Left lobe of liver (tissue), 2 donors: ENCODE measurements around the gene WBP1. TPM values are rescaled to one million over a fixed set of nuclear protein-coding genes. Genes with fewer than 3 reads are reported as not detected.
A peak's percentile ranks its signal among the peaks of the same experiment; 100 is the strongest.
"Not testable (repeated sequence)": the region's sequence is repeated elsewhere in the genome, so short reads cannot be mapped to it uniquely, and the experiment has no call there.

Experiments
- ATAC-seq: fragments of 200-7000 bp; cut with Tn5 transposase; one replicate; pipeline ENCODE4 v1.9.1; 2020; ENCODE audit warnings: mild to moderate bottlenecking, moderate library complexity
- DNase-seq: peaks from one replicate; pipeline ENCODE4 v3.0.0-alpha.2; 2020; ENCODE audit warnings: low spot score
- total RNA-seq: library from RNA; stranded (reverse); gene quantifications from one replicate; pipeline ENCODE4 v1.2.1, GENCODE V29; 2021
- donor health status: DM: no; HTN: no; CAD: no; lungs with moderate emphysema.
- donor health status: DM: no; HTN: yes; CAD: no.

WBP1 gene
- total RNA-seq, 1 donor from 2014 or later = 38.8 TPM

DNA sequence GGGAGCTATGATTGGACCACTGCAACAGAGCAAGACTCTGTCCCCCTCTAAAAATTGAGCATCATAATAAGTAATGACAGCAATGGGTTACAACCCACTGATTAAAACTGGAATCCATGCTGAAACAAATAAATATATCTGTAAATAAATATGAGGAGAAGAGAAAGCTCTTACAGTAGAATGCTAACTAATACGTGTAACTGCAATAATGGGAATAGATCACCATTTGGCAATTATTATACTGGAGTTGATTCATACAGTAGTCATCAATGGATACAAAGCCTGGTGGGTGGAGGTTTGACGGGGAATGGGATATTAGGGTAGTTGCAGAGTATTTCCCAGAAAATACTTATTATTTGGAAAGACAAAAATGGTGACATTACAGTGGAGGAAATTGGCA lies 9.5 kb upstream of the WBP1 start:
- ATAC-seq (no peak), DNase-seq (no peak)

DNA sequence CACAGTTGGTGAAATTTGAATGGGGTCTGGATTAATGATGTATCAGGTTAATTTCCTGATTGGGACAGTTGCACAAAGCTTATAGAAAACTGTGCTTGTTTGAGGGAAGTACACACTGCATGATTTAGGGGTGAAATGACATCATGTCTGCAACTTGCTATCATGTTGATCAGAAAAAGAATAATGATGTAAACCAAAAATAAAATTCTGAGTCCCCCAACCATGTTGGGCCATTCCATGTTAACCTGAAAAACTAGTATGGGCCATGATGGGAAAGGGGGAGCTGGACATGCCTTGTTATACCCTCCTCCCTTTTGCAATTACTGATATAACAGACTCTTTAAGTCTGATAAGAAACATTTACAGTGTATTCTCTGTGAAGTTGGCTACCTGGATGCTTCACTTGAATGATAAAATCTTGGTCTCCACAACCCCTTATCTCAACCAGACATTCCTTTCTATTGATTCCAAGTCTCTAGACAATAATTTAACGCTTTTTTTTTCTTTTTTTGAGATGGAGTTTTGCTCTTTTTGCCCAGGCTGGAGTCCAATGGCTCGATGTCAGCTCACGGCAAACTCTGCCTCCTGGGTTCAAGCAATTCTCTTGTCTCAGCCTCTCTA lies 7.6 kb upstream of the WBP1 start:
- DNase-seq (no peak), ATAC-seq (no peak)

DNA sequence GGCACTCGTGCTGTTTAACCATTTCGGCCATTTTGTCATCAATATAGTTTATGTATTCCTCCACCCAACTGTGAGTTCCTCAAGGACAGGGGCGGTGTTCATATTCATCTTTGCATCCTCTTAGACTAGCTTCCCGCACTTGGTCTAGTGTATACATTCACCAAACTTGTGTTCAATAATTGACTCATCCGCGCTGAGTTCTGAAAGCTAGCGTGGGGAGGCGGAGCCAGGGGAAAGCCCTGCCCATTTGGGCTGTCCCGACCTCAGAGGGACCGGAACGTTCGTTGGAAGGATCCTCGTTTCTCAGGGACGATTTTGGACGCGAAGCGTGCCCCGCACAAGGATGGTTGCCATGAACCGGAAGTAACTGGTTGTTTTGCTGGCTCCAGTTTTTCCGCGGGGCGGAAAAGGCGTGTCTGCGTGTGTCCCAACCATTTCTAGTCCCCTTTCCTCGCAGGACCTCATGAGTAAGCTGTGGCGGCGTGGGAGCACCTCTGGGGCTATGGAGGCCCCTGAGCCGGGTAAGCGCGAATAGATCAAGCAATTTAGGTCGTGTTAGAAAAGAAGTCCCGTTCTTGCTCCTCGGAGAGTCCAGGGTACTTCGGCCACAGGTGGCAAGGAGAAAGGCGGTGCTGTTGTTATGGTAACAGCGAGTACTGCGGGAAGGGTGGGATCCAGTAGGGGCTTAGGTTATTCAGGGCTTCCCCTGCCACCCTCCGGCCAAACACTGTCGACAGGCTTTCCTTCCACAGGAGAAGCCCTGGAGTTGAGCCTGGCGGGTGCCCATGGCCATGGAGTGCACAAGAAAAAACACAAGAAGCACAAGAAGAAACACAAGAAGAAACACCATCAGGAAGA lies 3.4 kb upstream of the WBP1 start, which contains the start of gene INO80B:
Gene INO80B (plus strand): TSS at position 434 of the 858 bp plus-strand sequence. CDS start 30 bp downstream, at position 464.
- DNase-seq (peak; percentile 97), ATAC-seq (peak; percentile 75)

DNA sequence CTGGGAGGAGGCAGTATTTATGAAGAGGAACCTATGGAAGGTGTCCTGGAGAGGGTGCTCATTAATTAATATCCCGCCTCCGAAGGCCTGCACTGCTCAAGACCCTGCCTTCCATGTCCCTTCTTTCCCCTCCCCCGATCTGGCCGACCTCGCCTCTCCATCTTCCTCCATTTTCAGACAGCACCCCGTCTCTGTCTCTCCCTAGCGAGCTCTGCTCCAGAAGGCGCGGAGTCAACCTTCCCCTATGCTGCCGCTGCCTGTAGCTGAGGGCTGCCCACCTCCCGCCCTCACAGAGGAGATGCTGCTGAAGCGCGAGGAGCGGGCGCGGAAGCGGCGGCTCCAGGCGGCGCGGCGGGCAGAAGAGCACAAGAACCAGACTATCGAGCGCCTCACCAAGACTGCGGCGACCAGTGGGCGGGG lies 1.1 kb upstream of the WBP1 start:
- DNase-seq = no peak
- no peak for ATAC-seq

DNA sequence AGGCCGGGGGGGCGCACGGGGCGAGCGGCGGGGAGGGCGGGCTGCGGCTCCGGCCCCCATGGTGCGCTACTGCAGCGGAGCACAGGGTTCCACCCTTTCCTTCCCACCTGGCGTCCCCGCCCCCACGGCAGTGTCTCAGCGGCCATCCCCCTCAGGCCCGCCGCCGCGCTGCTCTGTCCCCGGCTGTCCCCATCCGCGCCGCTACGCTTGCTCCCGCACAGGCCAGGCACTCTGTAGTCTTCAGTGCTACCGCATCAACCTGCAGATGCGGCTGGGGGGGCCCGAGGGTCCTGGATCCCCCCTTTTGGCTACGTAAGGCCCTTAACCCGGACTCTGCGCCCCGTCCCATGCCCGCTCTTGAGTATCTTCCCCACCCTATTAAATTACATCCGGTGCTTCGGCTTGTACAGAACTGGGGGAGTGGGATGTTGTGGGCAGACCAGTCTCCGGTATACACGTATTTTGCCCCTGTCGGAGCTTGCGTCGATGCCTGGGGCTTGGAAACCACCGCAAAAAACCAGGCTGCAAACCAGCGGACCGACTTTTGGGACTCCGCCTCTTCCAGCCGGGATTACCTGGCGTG lies 598 bp upstream of the WBP1 start:
- peak; percentile 62 for ATAC-seq

DNA sequence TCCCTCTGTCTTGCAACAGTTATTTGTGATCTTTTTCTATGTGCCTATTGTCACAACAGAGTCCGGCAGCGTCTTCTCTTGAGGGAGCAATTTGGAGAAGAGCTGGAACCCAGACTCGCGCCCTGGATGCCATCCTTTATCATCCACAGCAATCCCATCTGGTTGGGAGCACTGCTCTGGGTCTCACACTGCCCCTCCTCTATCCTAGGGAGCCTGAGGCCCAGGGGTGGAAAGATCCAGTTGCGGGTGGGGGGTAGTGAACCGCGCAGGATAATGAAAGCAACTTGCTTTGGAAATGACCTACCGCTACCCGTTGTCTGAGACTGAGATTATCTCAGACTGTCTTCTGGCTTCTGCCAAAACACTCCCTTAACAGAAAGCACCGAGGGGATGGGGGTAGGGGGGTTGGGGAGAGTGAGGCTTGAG lies 713 bp downstream of the WBP1 start:
- ATAC-seq = no peak
- no peak for DNase-seq

More for the DNA sequence above, 598 bp upstream of the WBP1 start:
- DNase-seq = peak; percentile 79

DNA sequence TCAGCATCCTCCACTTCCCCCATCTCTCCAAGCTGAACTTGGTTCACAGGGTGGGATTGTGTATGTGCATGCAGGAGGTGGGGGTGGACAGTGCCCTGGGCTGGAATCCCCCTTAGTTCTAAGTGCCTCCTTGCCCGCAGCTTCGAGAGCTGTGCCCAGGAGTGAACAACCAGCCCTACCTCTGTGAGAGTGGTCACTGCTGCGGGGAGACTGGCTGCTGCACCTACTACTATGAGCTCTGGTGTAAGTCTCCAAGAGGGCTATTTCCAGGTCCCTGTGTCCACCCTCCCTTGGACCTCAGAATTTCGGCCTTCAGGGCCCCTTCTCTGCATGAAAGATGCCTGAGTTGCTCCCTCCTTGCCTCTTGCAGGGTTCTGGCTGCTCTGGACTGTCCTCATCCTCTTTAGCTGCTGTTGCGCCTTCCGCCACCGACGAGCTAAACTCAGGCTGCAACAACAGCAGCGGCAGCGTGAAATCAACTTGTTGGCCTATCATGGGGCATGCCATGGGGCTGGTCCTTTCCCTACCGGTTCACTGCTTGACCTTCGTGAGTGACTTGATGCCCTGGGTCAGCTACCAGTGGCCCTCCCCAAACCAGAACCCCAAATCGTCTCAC lies 1.4 kb downstream of the WBP1 start:
- not testable (repeated sequence) for DNase-seq, ATAC-seq

DNA sequence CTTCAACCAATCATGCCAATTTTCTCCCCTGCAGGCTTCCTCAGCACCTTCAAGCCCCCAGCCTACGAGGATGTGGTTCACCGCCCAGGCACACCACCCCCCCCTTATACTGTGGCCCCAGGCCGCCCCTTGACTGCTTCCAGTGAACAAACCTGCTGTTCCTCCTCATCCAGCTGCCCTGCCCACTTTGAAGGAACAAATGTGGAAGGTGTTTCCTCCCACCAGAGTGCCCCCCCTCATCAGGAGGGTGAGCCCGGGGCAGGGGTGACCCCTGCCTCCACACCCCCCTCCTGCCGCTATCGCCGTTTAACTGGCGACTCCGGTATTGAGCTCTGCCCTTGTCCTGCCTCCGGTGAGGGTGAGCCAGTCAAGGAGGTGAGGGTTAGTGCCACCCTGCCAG lies 1.9 kb downstream of the WBP1 start:
- DNase-seq, ATAC-seq: not testable (repeated sequence)

DNA sequence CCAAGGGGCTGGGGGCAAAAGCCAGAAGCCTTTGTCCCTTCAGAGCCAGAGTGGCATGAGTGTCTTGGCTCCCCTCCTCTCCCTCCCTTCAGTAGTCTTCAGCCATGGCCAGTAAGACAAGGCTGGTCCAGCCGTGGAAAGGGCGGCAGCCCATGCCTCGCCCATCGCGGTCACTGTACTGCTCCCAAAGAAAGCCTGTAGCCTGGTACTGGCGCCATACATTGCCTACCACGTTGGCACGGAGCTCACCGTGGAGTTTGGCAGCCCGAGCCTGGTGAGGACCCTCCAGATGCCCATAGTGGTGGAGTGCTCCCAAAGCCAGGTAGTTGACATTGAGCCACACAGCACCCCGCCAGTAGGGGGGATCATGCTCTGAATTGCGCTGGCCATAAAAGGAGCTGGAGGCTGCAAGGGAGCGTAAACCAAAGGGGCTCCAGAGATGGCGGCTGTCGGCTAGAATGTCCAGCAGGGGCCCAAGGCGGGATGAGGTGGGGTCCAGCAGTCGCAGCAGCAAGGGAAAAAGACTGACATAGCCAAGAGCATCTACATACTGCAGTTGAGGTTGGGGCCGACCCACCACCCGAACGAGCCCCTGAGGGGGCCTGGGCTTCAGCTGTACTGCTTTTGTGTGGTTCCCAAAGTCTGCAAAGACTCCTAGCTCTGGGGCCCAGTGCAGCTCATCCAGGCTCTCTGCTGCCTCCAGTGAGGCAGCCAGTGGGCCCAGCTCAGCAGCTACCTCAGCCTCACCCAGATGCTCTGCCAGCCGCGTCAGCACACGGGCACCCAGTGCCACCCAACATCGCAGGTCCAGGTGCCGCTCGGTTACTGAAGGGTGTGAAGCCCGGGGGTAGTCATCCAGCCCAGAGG lies 3.2 kb downstream of the WBP1 start:
- no peak for DNase-seq

DNA sequence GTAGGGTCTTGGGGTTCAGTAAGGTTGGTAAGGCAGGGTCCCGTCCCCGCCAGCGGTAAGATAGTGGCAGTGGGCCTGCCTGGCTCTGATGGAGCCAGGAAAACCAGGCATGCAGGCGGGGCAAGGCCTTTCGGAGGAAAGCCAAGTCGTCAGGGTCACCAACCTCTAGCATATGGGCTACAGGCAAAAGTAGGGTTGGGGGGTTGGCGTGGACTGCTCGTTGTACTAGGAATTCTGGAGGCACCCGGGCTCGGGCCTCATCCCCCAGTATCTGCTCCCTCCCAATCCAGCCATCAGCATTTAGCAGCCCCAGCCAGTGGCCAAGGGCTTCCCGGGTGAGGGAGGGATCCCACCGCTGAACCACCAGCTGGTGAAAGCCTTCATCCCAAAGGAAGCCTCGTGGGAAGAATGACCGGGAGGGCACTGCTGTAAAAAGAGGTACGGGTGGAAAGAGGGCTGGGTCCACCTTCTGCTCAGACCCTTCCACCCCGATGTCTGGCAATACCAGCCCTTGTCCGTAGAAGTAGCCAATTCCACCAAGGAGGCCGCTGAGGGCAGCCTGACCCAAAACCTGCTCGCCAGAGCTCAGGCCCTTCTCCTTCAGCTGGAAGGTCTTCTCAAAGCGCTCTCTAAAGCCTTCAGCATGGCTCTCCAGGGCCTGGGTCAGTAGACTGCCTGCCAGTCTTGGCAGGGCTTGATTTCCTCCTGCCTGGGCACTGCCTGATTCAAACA lies 4.0 kb downstream of the WBP1 start:
- no peak for DNase-seq
- no peak for ATAC-seq

More for the DNA sequence above, 3.2 kb downstream of the WBP1 start:
- no peak for ATAC-seq

DNA sequence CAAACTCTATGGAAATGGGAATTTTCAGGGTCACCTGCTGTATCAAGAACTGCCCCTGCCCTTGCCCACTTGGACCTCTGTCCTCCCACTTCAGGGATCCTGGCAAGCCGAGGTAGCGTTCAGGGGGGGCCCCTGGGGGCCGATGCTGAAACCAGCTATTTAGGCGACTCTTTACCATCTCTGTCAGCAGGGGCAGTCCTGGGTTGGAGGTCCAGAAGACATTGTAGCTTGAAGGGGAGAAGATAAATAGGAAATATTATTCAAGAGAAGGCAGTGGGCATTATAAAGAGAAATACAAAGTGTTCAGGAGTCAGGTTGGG lies 4.5 kb downstream of the WBP1 start:
- DNase-seq (no peak), ATAC-seq (no peak)

DNA sequence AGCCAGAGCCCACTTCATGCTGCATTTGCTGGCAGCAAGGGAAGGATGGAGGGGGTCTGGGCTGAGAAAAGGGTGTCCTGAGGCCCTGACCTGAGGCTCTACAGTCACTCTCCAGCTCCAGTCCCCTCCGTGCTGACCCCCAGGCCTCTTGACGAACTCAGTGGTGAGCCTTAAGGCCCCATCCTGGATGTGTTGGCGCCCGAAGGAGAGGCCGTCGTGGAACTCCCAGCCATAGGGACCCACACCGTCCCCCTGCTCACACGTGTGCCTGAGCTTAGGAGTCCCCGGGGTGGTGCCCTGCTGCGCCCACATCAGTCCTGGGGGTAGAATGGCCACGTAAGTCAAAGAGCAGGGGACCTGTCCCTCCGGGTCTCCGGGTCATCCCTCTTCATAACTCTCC lies 6.2 kb downstream of the WBP1 start:
- no peak for DNase-seq
- ATAC-seq = peak; percentile 1

DNA sequence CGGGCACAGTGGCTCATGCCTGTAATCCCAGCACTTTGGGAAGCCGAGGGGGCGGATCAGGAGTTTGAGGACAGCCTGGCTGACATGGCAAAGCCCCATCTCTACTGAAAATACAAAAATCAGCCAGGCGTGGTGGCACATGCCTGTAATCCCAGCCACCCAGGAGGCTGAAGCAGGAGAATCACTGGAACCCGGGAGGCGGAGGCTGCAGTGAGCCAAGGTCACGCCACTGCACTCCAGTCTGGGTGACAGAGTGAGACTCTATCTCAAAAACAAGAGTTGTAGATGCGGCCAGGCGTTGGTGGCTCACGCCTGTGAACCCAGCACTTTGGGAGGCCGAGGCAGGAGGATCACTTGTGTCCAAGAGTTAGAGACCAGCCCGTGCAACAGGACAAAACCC lies 12.5 kb downstream of the WBP1 start:
- ATAC-seq, DNase-seq: not testable (repeated sequence)

DNA sequence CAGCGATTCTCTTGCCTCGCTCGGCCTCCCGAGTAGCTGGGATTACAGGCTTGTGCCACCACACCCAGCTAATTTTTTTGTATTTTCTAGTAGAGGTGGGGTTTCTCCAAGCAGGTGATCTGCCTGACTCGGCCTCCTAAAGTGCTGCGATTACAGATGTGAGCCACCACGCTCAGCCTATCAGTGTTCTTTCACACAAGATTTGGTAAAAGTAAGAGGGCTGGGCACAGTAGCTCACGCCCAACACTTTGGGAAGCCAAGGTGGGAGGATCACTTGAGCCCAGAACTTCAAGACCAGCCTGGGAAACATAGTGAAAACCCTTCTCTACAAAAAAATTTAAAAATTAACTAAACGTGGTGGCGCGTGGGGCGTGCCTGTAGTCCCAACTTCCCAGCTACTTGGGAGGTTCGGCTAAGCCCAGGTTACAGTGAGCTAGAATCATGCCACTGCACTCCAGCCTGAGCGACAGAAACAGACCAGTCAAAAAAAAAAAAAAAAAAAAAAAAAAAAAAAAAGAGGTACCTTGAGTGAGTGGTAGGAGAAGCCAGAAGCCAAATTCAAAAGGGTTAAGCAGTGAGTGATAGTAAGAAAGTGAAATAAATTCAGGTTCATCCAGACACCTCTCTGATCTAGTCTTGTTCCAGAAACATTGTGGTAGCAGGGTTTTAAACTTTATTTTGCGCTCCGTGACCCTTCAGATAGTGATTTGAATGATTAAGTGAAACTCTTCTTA lies 13.3 kb downstream of the WBP1 start:
- ATAC-seq (peak; percentile 46), DNase-seq (no peak)

DNA sequence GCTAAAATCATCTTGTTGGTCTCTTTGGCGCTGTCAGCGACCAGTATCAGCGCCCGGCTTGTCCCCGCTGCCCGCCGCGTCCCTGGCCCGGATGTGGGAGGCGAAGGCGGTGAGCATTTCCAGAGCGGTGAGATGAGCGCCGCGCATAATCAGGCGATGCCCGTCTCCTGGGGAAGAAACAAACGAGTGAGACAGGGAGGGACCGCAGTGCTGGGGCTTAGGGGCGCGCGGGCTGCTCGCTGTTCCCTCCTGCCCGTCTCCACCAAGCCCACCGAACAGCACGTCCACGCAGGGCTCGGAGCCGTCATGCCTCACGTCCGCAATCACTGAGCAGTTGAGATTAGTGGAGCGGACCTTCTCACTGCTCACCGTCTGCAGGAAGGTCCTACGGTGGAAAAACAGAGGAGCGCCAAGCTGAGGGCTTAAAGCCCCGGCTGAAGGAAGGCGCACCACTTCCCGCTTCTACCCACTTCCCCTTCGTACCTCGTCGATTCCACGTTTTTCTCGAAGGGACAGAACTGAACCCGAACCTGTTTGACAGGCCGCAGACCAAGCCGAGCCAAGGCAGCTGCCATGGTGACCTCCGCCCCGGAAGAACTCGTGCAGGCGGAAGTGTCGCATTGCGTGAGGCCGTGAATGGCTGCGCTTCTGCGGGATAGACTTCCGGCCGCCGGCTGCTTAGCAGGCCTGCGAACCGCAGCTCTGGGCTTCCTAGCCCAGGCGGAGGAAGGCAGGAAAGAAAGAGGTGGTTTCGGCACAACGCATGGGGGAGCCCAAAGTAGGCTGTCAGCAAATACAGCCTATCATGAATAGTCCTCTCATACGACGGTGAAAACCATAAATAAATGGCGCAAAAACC lies 14.1 kb downstream of the WBP1 start, which contains the start of gene MRPL53:
Gene MRPL53 (minus strand): TSS at position 595 of the 859 bp plus-strand sequence. CDS start 20 bp downstream, at position 575.
- ATAC-seq (peak; percentile 91), DNase-seq (peak; percentile 96)

DNA sequence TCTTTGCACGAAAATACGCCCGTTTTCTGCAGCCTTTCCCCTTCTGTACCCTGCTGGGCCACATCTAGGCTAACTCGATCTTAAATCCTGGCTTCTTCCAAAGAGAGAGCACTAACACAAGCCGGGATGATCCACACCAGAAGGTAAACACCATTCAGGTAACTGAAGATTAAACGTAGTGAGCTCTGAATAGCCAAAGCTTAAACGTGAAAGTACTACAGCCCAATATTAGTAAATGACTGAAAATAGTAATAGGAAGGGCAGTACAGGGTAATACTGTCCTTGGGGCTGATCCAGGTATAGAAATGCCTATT lies 14.7 kb downstream of the WBP1 start:
- ATAC-seq (peak; percentile 16), DNase-seq (no peak)

DNA sequence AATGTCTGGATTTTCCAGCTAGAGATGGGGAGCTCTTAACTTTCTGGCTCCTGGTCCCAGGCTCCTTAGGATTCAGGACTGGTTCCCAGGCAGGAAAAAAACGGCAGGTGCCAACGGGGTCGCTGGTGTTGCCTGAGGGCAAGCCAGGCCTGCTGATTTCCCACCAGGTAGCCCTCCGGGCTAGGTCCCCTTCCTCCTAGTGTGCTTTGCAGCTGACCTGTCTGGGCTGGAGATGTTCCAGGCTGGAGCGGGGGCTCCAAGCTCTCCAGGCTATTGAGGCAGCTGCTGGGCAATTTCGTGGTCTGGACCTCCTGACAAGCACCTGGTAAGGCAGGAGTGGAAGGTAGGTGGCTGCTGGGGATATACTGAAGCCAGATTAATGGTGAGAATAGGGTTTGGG lies 16.2 kb downstream of the WBP1 start:
- ATAC-seq (no peak), DNase-seq (no peak)

DNA sequence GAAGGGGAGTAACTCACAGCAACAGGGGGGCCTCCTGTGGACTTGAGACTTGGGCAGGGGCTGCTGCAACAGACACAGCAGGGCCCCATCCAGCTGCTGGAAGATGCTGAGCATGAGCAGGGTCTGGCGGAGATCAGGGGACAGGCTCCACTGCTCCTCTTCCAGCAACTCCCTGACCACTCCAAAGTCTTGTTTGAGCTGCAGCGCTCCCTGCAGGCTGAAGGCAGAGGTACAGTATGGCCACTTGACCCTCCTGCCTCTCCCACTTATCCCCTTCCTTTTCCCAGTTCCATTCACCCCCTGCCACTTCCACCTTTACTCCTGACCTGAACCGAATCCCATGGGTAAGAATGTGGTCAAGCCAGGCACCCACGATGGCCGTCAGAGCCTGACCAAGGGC lies 16.7 kb downstream of the WBP1 start:
- DNase-seq = no peak
- no peak for ATAC-seq
